Myocyte (in vitro differentiated cells): Measurements from ENCODE around the gene NOL4L. TPM values are rescaled to one million over a fixed set of nuclear protein-coding genes. Genes with fewer than 3 reads are reported as not detected.

Experiments used
- DNase-seq: peaks from one replicate; pipeline ENCODE4 v3.0.0-alpha.2; 2012; ENCODE audit warnings: low read depth
- total RNA-seq: library from RNA; depleted of rRNA; stranded (reverse); fragments of >200 nt; gene quantifications from 2 replicates; pipeline ENCODE4 v1.2.3, GENCODE V29; 2014

Gene NOL4L
- total RNA-seq, 1 donor from 2014 or later = 2.5 TPM

DNA sequence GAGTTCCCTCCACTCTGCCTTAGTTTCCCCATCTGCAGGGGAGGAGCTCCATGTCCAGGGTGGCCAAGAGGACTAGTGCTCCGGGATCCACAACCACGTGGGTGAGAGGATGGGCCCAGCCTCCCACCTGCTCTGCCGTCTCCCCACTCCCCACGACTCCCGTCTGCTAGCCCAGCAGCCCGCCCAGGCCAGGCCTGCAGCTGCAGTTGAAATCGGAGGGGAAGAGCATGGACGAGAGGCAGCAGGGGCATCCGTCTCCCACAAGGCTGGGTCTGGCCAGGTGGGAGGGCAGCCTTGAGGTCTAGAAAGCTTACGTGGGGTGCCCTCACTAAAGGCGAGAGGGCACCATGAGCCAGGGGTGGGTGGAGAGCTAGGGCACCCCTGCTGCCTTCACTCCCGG lies 8.6 kb downstream of the NOL4L start:
- DNase-seq = no peak

DNA sequence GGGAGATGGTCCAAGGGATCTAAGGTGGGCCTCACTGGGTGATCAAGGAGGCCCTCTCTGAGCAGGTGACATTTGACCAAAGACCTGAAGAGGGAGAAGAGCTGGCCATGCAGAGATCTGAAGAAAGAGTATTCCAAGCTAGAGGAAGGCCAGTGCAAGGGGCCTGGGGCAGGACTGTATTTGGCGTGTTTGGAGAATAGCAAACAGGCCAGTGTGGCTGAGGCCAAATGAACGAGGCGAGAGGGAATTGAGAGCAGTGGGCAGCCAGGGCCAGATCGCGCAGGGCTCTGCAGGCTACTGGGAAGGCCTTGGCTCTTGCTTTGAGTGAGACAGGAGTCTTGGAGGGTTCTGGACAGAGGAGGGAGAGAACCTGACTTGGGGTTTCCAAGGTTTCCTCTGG lies 9.3 kb downstream of the NOL4L start:
- no peak for DNase-seq

DNA sequence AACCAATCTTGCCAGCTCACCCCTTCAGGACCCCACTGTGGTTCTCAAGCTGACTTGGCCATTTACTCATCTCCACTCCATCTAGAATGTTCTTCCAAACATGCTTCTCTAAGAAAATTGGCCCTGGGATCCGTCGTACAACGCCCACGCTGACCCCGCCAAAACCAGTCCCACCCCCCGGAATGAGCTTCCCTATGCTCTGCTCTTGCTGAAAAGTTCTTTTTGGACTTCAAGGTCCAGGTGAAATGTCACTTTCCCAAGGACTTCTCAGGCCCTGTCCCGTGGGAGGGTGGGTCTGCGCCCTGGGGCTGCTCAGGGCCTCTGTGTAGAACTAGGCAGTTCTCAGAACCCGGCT lies 9.9 kb downstream of the NOL4L start:
- no peak for DNase-seq

DNA sequence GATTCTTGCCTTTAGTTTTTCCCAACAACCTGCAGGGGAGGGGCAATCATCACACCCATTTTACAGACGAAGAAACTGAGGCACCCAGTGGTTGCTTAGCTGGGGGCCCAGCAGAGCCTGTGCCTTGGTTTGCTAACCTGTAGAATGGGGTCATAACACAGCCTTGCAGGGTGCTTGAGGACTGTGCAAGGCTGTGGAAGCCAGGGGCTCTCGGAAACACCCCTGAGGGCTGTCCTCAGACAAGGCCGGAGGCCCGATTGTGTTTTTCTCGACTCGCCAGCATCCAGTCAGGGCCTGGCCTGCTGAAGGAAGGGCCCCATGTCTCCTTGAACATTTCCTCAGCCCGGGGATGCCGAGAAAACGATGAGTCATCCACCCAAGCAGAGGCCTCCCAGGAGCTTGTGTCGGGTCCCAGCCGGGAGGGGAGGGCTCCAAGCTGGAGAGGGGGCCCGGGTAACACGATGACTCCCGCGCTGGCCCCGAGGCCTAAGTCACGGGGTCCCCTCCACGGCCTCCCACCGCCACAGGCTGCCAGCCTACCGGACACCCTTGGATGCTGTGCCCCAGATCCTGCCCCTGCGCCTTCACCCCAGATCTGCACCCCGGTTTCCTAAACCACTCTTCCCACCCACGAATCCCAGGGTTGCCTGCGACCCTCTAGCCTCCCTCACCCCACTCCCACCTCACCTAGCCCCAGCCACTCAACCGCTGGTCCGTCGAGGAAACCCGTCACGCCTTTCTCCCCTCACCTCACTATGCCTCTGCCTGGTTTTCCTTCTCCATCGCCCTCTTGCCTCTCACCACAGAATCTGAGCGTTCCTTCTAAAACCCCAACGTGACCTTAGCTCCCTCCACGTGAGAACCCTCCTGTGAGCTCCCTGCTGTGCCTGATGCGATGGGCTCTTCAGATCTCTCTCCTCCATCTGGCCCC lies 10.6 kb downstream of the NOL4L start:
- DNase-seq = peak; percentile 43

DNA sequence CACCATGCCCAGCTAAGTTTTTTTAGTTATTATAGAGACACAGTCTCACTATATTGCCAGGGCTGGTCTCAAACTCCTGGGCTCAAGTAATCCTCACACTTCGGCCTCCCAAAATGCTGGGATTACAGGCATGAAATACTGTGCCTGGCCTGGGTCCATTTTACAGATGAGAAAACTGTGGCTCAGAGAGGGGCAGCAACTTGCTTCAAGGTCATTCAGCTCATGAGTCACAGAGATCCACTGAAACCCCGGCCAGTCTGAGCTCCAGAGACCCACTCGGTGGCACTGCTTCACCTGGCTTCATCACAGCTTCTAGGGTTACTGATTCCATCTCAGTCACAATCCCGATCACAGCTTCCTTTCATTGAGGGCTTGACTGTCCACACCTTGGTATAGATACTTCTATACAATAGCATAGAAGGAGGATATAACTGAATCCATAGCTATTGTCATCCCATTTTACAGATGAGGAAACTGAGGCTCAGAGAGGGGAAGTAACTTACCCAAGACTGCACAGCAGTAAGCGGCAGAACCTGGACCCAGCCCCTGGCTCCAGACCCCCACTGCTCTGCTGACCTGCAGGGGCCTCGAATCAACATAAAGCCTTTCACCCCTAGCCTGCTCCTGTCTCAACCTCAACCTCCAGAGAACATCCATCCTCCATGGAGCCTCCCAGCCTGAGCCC lies 11.8 kb downstream of the NOL4L start:
- DNase-seq = no peak

DNA sequence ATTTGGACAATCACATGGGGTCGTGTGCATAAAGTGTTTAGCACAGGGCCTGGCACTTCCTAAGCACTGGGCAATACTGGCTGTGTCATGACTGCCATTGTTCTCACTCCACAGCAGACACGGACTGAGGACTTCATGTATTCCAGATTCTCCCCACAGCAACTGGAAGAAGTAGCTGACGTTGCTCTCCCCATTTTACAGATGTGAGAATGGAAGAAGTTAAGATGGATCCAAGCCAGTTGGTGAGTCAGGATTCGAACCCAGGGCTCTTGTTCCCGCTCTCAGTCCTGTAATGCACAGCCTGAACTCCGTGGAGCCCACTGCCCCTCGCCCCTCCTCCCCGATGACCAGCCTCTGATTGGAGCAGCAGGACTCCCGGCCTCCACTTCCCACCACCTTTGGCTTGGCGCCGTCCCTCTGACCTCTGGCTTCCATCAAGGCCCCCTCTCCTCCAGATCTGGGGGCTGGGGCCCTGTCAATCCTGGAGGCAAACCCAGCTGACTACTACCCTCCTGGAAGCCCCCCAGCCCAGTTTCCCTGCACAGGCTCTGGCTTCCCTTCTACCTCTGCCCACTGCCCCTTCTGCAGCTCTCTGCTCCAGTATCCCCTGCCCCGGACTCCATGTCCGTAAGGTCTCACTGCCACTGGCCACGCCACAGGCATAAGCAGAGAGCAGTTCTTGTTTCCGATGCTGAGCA lies 12.7 kb downstream of the NOL4L start:
- DNase-seq = no peak

DNA sequence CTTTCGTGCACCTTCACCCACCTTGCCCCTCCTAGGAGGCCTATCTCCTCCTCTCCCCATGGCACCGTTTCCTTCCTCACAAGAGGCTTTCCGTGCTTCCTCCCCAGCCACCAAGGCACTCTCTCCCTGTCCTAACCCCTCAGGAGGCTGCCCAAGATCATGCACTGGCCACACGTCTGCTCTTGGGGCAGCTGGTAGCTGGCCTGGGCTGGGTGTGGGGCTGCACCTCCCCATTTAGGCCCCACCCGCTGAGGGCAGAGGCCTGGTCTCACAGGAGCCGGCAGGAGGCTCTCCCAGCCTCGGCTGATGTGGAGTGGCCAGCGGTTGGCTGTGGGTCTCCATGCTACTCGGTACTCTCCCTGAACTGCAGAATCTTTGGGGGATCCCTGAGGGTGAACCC lies 13.6 kb downstream of the NOL4L start:
- no peak for DNase-seq

DNA sequence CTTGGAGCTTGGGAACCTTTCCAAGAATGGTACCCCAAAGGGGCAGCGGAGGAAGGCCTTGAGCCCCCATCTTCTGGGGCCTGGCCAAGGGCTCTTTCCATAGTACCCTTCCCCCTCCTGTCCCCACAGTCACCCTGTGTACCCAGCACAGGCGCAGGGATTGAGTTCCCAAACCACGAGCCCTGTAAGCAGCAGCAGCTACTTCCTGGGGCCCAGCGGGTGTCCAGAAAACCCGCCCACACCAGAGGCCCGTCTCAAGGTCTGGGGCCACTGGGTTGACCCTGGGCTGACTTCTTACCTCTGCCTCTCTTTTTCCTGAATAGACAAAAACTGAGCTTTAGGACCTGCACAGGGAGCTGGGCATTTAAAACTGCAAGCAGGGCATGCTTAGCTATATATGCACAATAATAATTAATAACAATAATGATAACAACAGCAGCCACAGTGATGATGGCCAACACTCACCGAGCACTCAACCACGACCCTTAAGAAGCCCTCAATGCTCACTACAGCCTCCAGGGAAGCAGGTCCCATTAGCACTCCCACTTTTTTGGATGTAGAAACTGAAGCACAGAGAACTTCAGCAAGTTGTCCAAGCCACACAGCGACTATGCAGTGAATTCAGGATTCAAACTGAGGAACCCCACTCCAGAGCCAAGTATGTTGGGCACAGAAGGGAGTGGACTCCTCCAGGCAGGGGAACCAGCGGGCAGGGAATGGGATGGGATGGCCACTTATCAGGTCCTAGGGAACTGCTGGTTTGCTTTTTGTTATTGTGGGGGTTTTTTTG lies 14.5 kb downstream of the NOL4L start:
- DNase-seq = peak; percentile 26

DNA sequence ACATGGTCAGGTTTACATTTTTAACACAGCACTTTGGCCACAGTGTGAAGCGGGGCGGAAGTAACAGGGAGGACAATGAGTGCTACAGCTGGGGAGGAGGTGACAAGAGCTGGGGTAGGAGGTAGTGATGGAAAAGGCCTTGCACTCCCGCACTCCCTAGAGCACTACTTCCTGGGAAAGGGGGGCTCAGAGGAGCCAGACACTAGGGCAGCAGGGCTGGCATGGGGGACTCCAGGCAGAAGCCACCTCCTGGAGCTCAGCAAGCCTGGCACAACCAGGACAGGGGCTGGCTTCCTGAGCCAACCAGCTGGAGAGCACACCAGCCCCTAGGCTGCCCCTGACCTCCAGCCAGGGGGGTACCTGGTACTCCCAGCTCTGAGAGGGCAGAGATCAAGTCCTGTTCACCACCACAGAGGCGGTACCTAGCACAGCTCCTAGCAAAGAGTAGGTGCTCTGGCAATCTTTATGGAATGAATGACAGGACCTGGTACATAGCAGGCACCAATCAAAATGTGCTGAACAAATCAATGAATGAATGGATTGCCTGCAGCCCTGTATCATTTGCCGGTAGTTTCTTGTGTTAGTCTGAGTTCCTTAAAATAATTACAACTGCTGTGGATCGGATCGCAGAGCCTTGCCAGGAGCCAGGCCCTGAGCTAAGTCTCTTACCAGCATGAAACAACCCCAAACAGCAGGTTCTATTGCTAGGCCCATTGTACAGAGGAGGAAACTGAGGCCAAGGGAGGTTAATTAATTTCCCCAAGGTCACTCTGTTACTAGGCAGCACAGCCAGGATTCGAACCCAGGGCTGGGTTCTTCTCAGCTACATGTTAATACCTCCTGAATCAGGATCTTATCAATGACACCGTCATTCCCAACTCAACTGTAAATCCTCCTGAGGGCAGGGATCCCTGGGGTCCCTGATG lies 15.5 kb downstream of the NOL4L start:
- DNase-seq = no peak

DNA sequence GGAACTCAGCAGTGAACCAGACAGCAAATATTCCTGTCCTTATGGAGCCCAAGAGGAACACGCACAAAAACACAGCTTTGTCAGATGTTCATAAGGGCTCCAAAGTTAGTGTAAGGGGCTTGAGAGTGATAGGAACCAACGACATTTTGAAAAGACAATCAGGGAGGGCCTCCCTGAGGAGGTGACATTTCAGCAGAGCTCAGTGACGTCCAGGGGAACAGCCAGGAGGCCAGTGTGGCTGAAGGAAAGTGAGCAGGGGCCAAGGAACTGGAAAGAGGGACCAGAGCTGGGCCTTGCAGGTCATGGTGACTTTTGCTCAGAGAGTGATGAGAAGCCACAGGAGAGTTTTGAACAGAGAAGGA lies 16.1 kb downstream of the NOL4L start:
- no peak for DNase-seq

DNA sequence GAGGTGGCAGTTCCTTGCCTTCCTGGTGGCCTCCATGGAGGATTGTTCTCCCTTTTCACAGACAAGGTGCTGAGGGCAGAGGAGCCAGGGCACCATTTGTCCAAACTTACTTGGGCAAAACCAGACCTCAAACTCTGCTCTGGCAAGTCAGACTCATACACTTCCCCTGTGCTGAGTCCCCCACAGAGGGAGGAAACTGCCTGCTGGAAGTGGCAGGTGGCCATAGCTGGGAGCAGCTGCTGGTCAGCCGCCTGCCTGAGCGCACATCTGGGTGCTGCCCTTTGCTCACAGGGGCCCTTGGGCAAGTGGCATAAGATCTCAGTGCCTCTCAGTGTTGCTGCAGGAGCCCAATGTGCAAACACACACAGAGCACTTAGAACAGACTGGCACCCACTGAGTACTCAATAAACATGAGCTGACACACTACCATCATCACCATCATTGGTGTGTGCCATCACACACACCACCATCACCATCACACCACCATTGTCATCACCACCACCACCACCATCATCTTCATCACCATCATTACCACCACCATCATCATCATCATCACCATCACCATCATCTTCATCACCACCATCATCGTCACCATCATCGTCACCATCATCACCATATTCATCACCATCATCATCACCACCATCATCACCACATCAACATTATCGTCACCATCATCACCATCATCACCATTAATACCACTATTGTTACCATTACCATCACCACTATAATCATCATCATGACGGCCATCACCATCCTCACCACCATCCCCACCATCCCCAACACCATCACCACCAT lies 17.6 kb downstream of the NOL4L start:
- peak; percentile 33 for DNase-seq

DNA sequence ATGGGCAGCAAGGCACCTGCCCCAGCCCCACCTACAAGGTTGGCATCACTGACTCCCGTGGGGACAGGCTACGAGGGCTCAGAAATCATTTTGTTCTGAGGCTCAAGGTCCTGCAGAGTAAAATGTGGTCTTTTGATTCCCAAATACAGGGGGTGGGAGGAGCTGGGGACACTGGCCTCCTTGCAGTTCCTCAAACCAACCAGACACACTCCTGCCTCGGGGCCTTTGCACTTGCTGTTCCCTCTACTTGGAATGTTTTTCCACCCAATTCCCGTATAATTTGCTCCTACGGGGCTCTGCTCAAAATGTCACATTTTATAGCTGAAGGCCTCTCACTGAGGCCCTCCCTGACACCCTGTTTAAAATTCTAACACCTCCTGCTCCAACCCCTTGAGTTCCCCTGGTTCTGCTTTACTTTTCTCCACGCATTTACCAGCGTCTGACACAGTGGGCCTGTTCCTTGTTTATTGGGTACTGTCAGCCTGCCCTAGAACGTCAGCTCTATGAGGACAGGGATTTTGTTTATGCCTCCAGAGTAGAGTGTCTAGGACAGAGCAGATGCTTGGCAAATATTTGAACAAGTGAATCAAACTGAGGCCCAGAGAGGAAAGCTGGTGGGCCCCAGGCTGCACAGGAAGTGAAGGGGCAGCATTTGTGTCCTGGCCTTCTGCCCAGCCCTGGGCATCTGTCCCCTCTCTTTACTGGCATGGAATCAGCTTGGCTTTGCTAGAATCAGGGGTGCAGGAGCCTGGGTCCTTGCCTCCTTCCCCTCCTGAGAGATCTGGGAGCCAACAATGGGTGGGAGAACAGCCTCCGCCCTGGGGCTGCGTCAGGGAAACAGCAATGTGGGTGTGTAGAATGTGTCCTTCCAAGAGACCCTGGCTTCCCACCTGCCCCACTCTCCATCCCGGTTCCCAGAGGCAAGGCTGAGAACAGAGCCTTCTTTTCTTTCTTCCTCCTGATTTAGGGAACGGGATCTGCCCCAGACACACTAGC lies 18.5 kb downstream of the NOL4L start:
- no peak for DNase-seq

DNA sequence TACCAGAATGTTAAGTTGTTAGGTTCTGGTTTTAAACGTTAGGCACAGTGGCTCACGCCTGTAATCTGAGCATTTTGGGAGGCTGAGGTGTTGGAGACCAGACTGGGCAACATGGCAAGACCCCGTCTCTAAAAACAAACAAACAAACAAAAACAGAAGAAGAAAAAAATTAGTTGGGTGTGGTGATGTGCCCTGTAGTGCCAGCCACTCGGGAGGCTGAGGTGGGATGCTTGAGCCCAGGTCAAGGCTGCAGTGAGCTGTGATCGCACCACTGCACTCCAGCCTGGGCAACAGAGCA lies 19.4 kb downstream of the NOL4L start:
- no peak for DNase-seq

DNA sequence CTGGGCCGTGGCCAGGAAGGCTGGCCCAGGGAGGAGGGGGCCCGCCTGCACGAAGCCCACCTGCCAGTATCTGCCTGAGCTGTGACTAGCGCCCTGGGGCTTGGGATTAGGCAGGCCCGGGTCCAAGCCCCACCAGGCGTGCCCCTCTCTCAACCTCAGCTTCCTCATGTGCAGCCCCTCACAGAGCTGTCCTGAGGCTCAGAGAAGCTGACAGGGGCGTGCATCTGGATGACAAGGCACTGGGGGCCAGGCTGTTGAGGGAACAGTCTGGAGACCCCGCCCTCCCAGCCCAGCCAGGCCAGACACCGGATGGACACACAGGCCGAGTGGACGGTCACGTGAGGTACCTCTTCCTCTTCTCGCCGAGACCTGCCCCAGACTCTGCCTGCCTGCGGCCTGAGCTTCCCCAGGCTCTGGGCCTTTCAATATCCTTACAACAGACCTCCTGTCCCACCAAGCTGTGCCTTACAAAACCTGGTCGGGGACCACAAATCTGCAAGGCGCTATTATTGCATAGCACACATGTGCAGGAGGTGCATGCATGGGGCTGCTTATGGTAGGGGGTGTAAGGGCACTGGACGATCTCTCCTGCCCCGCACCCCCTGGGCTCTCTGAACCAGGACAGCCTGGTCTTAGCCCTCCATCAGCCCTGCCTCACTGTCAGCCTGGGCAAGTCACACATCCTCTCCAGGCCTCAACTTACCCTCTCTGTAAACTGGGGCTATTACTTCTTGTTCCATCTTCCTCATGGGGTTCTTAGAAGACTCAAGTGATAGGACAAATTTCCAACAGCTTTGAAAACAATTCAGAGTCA lies 20.0 kb downstream of the NOL4L start:
- no peak for DNase-seq

DNA sequence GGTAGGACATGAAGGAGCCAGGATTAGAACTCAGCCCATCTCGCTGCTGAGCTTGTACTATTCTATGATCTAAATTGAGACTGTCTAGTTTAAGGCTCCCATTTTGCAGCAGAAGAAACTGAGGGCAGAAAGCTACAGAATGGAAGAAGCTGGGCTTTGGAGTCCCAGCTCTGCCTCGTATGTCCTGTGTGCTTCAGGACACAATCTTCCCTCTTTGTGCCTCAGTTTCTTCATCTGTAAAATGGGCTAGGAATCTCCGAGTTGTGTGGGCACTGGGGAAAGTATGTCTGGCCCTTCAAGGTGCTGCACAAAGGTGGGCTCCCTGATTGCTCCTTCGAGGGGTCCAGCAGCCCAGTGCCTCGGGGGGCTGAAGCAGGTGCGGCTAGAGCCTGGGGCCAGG lies 20.7 kb downstream of the NOL4L start:
- DNase-seq = no peak

DNA sequence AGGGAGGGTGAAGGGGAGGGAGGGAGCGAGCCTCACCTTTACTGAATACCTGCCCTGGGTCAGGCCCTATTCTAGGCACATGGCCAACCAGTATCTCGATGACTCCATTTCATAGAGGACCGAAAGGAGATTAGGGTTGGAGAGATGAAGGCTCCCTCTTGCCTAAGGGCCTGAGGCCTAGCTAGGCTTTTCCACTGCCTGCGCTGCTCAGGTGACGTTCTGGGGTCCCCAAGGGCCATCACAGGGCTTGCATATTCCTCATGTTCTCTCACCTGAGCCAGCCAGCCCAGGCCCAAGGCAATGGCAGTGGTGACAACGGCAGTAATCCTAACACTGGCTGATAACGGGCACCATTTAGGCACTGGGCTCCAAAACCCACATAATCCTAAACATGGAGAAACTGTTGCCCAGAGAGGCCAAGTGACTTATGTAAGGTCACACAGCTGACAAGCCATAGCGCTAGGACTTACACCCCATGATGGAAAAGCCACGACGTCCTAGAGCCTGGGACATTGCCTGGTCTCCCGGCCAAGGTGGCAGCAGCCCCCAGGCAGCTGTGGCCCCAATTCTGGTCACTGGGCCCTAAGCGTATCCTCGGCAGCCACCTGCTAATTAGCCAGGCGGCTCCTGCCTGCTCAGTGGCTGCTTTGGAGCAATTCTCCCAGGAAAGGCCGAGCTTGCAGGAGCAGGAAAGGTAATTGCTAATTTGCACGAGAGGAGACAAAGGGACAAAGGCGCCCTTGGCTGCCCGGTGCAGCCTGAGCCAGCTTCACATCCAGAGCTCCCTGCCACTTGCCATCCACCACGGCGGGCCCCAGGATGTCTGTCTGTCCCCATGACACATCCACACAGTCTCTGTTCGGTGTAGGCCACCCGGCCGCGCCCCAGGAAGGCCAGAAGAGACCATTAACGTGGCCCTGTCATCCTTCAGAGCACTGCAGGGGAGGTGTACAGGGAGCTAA lies 21.5 kb downstream of the NOL4L start:
- DNase-seq = no peak
